ENCODE data around the gene DSEL.

Gene DSEL

GRCh38 chr18:67514465-67514864 lies 2.1 kb downstream of the DSEL start:
- ATAC-seq, result no peak
- H3K27ac Mint-ChIP-seq, result no peak overlapping the region
- H3K4me3 Mint-ChIP-seq, result no peak overlapping the region
- no peaks in the 10 kb centered on the region for H3K9me3 Mint-ChIP-seq
- peaks cover 28% of the 10 kb centered on the region for H3K27me3 Mint-ChIP-seq
- H3K36me3 Mint-ChIP-seq, result no peaks in the 10 kb centered on the region
- peaks cover 24% of the 10 kb centered on the region for H3K4me1 Mint-ChIP-seq

GRCh38 chr18:67513280-67513679 lies 3.2 kb downstream of the DSEL start:
- H3K36me3 Mint-ChIP-seq, result no peaks in the 10 kb centered on the region
- H3K27ac Mint-ChIP-seq, result no peak overlapping the region
- H3K27me3 Mint-ChIP-seq, result peaks cover 24% of the 10 kb centered on the region
- H3K9me3 Mint-ChIP-seq, result no peaks in the 10 kb centered on the region
- ATAC-seq, result no peak
- H3K4me3 Mint-ChIP-seq, result no peak overlapping the region
- peaks cover 24% of the 10 kb centered on the region for H3K4me1 Mint-ChIP-seq

GRCh38 chr18:67511840-67512239 lies 4.7 kb downstream of the DSEL start:
- peaks cover 10% of the 10 kb centered on the region for H3K4me1 Mint-ChIP-seq
- H3K27me3 Mint-ChIP-seq, result peaks cover 9% of the 10 kb centered on the region

GRCh38 chr18:67510831-67511230 lies 5.7 kb downstream of the DSEL start:
- H3K27me3 Mint-ChIP-seq, result peaks cover 6% of the 10 kb centered on the region
- H3K4me3 Mint-ChIP-seq, result no peak overlapping the region
- peaks cover 4% of the 10 kb centered on the region for H3K4me1 Mint-ChIP-seq
- H3K27ac Mint-ChIP-seq, result no peak overlapping the region
- H3K9me3 Mint-ChIP-seq, result no peaks in the 10 kb centered on the region
- H3K36me3 Mint-ChIP-seq, result no peaks in the 10 kb centered on the region
- no peak for ATAC-seq

More at GRCh38 chr18:67511840-67512239, 4.7 kb downstream of the DSEL start:
- ATAC-seq, result no peak
- H3K36me3 Mint-ChIP-seq, result no peaks in the 10 kb centered on the region
- no peak overlapping the region for H3K4me3 Mint-ChIP-seq
- no peaks in the 10 kb centered on the region for H3K9me3 Mint-ChIP-seq
- H3K27ac Mint-ChIP-seq, result no peak overlapping the region

GRCh38 chr18:67509741-67510391 lies 6.7 kb downstream of the DSEL start:
- Mint-ChIP-seq H3K36me3 (no peaks in the 10 kb centered on the region), H3K27ac (no peak overlapping the region), H3K4me3 (no peak overlapping the region), H3K9me3 (no peaks in the 10 kb centered on the region), H3K4me1 (no peaks in the 10 kb centered on the region), H3K27me3 (no peaks in the 10 kb centered on the region)
- no peak for ATAC-seq

- Mint-ChIP-seq H3K36me3 (no peaks in the 10 kb centered on the region), H3K27me3 (no peaks in the 10 kb centered on the region), H3K4me1 (no peaks in the 10 kb centered on the region), H3K27ac (no peak overlapping the region), H3K9me3 (no peaks in the 10 kb centered on the region), H3K4me3 (no peak overlapping the region)
- ATAC-seq, result no peak
Measured at GRCh38 chr18:67508146-67508545, 8.4 kb downstream of the DSEL start.

- Mint-ChIP-seq H3K27me3 (no peaks in the 10 kb centered on the region), H3K4me3 (no peak overlapping the region), H3K27ac (no peak overlapping the region), H3K4me1 (no peaks in the 10 kb centered on the region), H3K9me3 (no peaks in the 10 kb centered on the region), H3K36me3 (no peaks in the 10 kb centered on the region)
- ATAC-seq, result no peak
Measured at GRCh38 chr18:67504739-67505138, 11.8 kb downstream of the DSEL start.

- H3K4me3 Mint-ChIP-seq, result no peak overlapping the region
- H3K9me3 Mint-ChIP-seq, result peaks cover 6% of the 10 kb centered on the region
- no peaks in the 10 kb centered on the region for H3K4me1 Mint-ChIP-seq
- no peak overlapping the region for H3K27ac Mint-ChIP-seq
- ATAC-seq, result no peak
- no peaks in the 10 kb centered on the region for H3K27me3 Mint-ChIP-seq
- H3K36me3 Mint-ChIP-seq, result no peaks in the 10 kb centered on the region
Measured at GRCh38 chr18:67500522-67501205, 15.9 kb downstream of the DSEL start.

- Mint-ChIP-seq H3K36me3 (no peaks in the 10 kb centered on the region), H3K9me3 (peaks cover 6% of the 10 kb centered on the region), H3K27ac (no peak overlapping the region), H3K4me3 (no peak overlapping the region), H3K27me3 (no peaks in the 10 kb centered on the region), H3K4me1 (no peaks in the 10 kb centered on the region)
- no peak for ATAC-seq
Measured at GRCh38 chr18:67496469-67496868, 20.1 kb downstream of the DSEL start.

- no peaks in the 10 kb centered on the region for H3K9me3 Mint-ChIP-seq
- no peaks in the 10 kb centered on the region for H3K36me3 Mint-ChIP-seq
- H3K4me3 Mint-ChIP-seq, result no peak overlapping the region
- no peaks in the 10 kb centered on the region for H3K4me1 Mint-ChIP-seq
- no peaks in the 10 kb centered on the region for H3K27me3 Mint-ChIP-seq
- ATAC-seq, result no peak
- H3K27ac Mint-ChIP-seq, result no peak overlapping the region
Measured at GRCh38 chr18:67486534-67486933, 30.0 kb downstream of the DSEL start.

GRCh38 chr18:67485655-67486054 lies 30.9 kb downstream of the DSEL start:
- H3K4me3 Mint-ChIP-seq, result no peak overlapping the region
- H3K27me3 Mint-ChIP-seq, result no peaks in the 10 kb centered on the region
- no peak for ATAC-seq
- no peaks in the 10 kb centered on the region for H3K9me3 Mint-ChIP-seq
- H3K36me3 Mint-ChIP-seq, result no peaks in the 10 kb centered on the region
- H3K4me1 Mint-ChIP-seq, result no peaks in the 10 kb centered on the region
- H3K27ac Mint-ChIP-seq, result no peak overlapping the region

GRCh38 chr18:67484458-67484857 lies 32.1 kb downstream of the DSEL start:
- no peaks in the 10 kb centered on the region for H3K36me3 Mint-ChIP-seq
- H3K27ac Mint-ChIP-seq, result no peak overlapping the region
- H3K4me1 Mint-ChIP-seq, result no peaks in the 10 kb centered on the region
- H3K9me3 Mint-ChIP-seq, result no peaks in the 10 kb centered on the region
- H3K4me3 Mint-ChIP-seq, result no peak overlapping the region
- H3K27me3 Mint-ChIP-seq, result no peaks in the 10 kb centered on the region
- ATAC-seq, result no peak

GRCh38 chr18:67483952-67484351 lies 32.6 kb downstream of the DSEL start:
- no peaks in the 10 kb centered on the region for H3K36me3 Mint-ChIP-seq
- ATAC-seq, result no peak
- H3K27ac Mint-ChIP-seq, result no peak overlapping the region
- no peaks in the 10 kb centered on the region for H3K9me3 Mint-ChIP-seq
- no peak overlapping the region for H3K4me3 Mint-ChIP-seq
- no peaks in the 10 kb centered on the region for H3K27me3 Mint-ChIP-seq
- no peaks in the 10 kb centered on the region for H3K4me1 Mint-ChIP-seq

- no peaks in the 10 kb centered on the region for H3K9me3 Mint-ChIP-seq
- ATAC-seq, result peak; percentile 47
- no peaks in the 10 kb centered on the region for H3K27me3 Mint-ChIP-seq
- no peaks in the 10 kb centered on the region for H3K36me3 Mint-ChIP-seq
- no peak overlapping the region for H3K4me3 Mint-ChIP-seq
- no peak overlapping the region for H3K27ac Mint-ChIP-seq
- no peaks in the 10 kb centered on the region for H3K4me1 Mint-ChIP-seq
Measured at GRCh38 chr18:67483237-67483636, 33.3 kb downstream of the DSEL start.

- no peaks in the 10 kb centered on the region for H3K27me3 Mint-ChIP-seq
- H3K9me3 Mint-ChIP-seq, result no peaks in the 10 kb centered on the region
- no peak for ATAC-seq
- H3K27ac Mint-ChIP-seq, result no peak overlapping the region
- no peaks in the 10 kb centered on the region for H3K4me1 Mint-ChIP-seq
- H3K36me3 Mint-ChIP-seq, result no peaks in the 10 kb centered on the region
- no peak overlapping the region for H3K4me3 Mint-ChIP-seq
Measured at GRCh38 chr18:67478249-67478648, 38.3 kb downstream of the DSEL start.

GRCh38 chr18:67477522-67477921 lies 39.0 kb downstream of the DSEL start:
- no peaks in the 10 kb centered on the region for H3K27me3 Mint-ChIP-seq

More at GRCh38 chr18:67477522-67477921, 39.0 kb downstream of the DSEL start:
- Mint-ChIP-seq H3K4me3 (no peak overlapping the region), H3K36me3 (no peaks in the 10 kb centered on the region), H3K9me3 (no peaks in the 10 kb centered on the region), H3K27ac (no peak overlapping the region), H3K4me1 (no peaks in the 10 kb centered on the region)
- no peak for ATAC-seq

Measured in stimulated activated memory B cell treated with anti-CD40 and anti-IgM and Interleukin-4, amounts not matched to agents 10 μg/mL and 1 μg/mL and 100 μg/mL, for 72 hours (primary cell).